Fibroblast of upper back skin (primary cell): ENCODE measurements around the gene BCAP31.
"Not testable (repeated sequence)": the region's sequence is repeated elsewhere in the genome, so short reads cannot be mapped to it uniquely, and the experiment has no call there.

Source experiments
- DNase-seq: peaks from one replicate; pipeline ENCODE4 v3.0.0-alpha.2; 2013

The BCAP31 gene

GRCh38 chrX:153733651-153734240, 9.6 kb upstream of the BCAP31 start:
- DNase-seq: no peak

- DNase-seq: no peak
Observed at GRCh38 chrX:153732401-153732800, 8.2 kb upstream of the BCAP31 start.

DNA sequence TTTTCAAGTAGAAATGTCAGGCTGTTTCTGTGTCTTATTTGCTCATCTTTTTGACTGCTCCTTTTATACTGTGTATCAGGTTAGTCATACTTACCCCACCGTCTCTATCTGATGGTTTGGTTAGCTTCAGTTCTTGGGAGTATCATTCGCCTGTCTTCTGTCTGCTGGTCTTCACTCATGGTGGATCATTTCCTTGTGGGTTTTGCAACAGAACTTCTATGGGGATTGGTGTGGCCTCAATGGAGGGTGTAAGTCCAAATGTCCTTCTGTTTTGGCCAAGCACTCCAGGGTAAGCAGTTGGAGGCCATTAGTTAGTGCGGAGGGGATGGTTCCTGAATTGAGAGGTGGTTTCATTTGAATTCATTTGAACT, 7.6 kb upstream of the BCAP31 start:
- DNase-seq: no peak

DNA sequence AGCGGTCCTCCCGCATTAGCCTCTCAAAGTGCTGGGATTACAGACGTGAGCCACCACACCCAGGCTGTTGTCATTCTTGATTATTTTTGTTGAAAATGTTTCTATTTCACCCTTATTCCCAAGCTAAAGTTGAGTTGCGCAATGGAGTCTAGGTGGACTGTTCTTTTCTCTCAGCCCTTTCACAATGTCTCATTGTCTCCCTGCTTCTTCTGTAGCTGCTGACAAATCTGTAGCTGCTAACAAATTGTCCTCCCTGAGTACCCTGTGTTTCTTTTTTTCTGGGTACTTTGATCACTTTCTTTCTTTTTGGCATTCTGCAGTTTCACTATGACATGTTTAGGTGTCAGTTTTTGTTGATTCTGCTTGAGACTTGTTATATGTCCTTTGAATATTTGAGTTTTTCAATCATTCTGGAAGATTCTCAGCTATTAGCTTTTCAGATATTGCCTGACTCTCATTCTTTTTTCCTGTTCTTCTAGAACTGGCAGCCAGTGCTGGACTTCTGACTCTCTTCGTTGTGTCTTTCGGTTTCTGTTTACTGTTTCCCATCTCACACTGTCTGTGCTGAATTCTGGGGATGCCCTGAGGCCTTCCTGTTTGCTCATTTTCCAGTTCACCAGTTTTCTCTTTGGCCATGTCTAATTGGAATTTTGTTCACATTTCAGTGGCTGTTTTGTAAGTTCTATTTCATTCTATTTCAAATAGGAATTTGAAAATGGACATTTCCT, 7.1 kb upstream of the BCAP31 start:
- no peak for DNase-seq

DNA sequence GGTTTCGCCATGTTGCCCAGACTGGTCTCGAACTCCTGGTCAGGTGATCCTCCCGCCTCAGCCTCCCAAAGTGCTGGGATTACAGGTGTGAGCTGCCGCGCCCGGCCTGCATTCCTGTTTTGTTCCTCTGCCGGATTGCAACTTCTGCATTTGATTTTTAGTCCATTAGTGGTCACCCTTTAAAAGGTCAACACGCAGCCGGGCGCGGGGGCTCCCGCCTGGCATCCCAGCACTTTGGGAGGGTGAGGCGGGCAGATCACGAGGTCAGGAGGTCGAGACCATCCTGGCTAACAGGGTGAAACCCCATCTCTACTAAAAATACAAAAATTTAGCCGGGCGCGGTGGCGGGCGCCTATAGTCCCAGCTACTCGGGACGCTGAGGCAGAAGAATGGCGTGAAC, 5.9 kb upstream of the BCAP31 start:
- not testable (repeated sequence) for DNase-seq

DNA sequence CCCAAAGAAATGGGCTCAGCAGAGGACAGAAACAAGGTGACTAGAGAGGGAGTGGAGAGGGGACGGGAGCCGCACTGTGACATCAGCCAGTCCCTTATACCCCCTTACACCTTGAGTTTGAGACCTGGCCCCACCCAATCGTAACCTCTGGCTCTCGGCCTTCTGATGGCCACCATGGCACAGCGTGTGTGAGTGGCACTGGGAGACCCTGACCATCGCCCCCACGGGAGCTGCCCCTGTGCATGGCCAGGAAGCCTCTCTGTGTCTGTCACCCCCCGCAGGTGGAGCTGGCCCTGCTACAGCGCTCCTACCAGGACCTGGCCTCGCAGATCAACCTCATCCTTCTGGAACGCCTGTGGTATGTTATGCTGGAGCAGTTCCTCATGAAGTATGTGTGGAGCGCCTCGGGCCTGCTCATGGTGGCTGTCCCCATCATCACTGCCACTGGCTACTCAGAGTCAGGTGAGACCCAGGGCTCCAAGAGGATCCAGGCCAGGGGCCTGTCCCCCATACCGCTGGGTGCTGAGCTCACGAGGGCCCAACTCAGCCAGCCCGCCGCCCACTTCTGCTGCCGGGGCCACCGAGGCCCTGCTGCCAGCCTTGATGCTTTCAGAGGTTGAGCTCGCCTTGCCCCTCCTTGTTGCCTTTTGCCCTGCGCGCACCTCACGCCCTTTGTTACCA, 4.9 kb upstream of the BCAP31 start:
- no peak for DNase-seq

DNA sequence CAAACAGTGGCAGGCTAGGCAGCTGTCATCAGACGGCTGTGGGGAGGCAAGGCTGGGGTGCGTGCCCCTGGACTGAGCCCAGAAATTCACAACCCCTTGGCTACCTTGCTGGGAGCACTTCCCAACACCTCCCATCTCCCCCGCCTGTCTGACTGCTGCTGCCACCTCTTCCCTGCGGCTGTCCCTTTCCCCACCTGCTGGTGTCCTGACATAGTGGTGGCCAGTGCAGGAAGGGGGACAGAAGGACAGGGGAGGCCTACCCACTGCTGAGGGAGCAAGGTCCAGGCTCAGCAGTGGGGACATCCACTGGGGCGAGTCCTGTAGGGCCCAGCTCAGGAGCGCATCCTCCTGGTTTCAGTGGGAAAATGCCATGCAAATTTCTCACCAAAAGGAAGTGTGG, 3.9 kb upstream of the BCAP31 start:
- DNase-seq: no peak

- no peak for DNase-seq
Observed at GRCh38 chrX:153727123-153727931, 3.1 kb upstream of the BCAP31 start.

GRCh38 chrX:153726286-153727122, 2.3 kb upstream of the BCAP31 start:
- peak; percentile 19 for DNase-seq

DNA sequence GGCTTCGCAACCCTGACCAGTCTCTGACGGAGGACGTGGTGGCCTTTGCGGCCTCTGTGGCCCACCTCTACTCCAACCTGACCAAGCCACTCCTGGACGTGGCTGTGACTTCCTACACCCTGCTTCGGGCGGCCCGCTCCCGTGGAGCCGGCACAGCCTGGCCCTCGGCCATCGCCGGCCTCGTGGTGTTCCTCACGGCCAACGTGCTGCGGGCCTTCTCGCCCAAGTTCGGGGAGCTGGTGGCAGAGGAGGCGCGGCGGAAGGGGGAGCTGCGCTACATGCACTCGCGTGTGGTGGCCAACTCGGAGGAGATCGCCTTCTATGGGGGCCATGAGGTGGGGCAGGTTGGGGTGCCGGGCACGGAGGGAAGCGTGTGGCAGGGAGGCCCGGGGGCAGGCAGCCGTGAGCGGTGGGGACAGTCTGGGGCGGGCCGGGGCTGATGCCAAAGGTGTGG, 1.7 kb upstream of the BCAP31 start:
- DNase-seq: no peak

DNA sequence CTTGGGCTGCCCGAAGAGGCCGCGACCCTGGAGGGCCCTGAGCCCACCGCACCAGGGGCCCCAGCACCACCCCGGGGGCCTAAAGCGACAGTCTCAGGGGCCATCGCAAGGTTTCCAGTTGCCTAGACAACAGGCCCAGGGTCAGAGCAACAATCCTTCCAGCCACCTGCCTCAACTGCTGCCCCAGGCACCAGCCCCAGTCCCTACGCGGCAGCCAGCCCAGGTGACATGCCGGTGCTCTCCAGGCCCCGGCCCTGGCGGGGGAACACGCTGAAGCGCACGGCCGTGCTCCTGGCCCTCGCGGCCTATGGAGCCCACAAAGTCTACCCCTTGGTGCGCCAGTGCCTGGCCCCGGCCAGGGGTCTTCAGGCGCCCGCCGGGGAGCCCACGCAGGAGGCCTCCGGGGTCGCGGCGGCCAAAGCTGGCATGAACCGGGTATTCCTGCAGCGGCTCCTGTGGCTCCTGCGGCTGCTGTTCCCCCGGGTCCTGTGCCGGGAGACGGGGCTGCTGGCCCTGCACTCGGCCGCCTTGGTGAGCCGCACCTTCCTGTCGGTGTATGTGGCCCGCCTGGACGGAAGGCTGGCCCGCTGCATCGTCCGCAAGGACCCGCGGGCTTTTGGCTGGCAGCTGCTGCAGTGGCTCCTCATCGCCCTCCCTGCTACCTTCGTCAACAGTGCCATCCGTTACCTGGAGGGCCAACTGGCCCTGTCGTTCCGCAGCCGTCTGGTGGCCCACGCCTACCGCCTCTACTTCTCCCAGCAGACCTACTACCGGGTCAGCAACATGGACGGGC, 1.0 kb upstream of the BCAP31 start:
- no peak for DNase-seq

- DNase-seq: peak; percentile 14
Observed at GRCh38 chrX:153723351-153724251, 586 bp downstream of the BCAP31 start.

GRCh38 chrX:153722704-153723350, 1.4 kb downstream of the BCAP31 start:
- no peak for DNase-seq

DNA sequence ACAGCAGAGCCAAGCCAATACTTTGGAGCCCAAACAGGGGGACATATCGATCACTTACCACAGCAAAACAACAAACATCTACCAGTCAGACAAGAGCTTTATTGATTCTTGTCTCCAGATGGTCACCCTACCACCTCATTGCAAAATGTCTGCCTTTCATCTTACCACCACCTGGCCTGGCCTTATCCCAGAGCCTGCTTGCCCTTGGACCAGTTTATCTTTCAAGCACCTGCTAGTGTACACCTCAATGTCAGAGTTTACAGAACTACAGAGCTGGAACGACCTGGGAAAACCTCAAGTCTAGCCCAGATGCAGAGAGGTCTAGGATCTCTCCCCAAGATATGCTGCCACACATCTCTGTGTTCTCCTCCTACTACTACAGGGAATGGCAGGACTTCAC, 4.5 kb downstream of the BCAP31 start:
- no peak for DNase-seq

- DNase-seq: no peak
Observed at GRCh38 chrX:153719238-153719637, 4.9 kb downstream of the BCAP31 start.

DNA sequence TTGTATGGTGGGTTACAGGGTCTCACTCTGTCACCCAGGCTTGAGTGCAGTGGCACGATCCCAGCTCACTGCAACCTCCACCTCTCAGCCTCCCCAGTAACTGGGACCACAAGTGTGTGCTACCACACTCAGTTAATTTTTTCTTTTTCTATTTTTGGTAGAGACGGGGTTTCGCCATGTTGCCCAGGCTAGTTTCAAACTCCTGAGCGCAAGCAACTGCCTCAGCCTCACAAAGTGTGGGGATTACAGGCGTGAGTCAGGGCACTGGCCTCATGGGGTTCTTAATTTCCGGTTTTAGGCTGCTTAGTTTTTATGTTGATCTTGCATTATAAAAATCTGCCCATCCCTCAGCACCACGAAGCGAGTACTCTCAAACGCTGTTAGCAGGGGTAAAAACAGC, 6.7 kb downstream of the BCAP31 start:
- no peak for DNase-seq

DNA sequence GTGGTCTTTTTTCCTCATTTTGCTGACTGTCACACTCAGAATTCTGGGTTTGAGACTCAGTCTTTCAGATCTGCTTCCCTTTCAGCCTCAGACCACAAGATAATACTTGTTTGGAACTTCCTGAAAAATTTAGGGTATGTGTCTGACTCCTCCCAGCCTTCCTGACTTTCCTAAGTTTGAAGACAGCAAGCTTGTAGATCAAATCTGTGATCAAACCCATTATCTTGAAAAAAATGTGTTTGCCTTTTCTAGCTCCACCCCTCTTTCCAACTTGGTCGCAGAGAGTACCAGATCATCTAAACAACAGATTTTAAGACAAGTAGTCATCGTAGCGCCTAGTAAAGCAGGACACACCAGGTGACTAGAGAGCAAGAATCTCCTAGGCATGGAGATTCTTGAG, 9.9 kb downstream of the BCAP31 start:
- DNase-seq: no peak

DNA sequence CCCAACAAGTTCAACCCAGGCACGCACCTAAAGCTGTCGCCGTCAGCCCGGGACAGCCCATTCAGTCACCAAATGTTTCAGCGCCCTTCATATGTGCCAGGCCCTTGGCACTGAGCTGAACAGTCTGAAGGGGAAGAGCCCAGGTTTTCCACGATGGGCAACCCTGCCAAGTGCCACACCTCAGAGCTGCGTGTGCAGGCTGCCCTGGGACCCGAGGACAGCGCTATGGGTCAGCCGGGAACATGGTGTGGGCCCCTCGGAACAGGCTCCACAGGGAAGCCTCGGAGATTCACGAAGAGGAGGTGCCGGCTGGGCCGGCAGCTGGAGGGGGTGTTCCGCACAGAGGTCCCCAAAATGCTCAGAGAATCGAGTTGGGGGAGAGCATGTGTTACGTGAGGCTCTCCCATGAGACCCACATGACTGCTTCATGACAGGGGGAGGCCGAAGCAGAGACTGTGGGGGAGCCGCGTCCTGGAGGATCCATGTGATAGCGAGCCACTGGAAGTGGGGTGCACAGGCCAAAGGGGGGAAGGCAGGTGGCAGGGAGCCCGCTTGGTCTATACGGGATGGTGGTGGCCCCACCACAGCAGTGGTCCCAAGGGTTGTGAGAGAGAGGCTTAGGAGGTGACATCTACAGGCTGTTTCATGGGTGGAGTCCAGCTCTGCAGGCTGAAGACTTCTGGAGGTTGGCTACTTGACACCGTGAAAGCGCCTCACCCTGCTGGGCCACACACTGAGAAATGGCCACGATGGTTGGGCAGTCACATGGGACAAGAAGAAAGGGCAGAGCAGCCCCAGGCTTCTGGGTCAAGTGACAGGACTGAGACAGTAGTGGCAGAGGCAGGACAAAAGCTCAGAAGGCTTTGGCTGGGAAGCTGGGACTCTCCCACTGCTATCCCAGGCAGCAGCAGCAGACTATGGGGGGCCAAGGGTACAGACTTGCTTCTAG, 14.2 kb downstream of the BCAP31 start:
- no peak for DNase-seq

- DNase-seq: peak; percentile 68
Observed at GRCh38 chrX:153708415-153708814, 15.8 kb downstream of the BCAP31 start.
